Measurements from ENCODE around the gene SGTA. TPM values are rescaled to one million over a fixed set of nuclear protein-coding genes. Genes with fewer than 3 reads are reported as not detected.
A peak's percentile ranks its signal among the peaks of the same experiment; 100 is the strongest.

Gene SGTA
- total RNA-seq, 2 donors from 2014 or later, result 72.4 to 87.9 TPM

DNA sequence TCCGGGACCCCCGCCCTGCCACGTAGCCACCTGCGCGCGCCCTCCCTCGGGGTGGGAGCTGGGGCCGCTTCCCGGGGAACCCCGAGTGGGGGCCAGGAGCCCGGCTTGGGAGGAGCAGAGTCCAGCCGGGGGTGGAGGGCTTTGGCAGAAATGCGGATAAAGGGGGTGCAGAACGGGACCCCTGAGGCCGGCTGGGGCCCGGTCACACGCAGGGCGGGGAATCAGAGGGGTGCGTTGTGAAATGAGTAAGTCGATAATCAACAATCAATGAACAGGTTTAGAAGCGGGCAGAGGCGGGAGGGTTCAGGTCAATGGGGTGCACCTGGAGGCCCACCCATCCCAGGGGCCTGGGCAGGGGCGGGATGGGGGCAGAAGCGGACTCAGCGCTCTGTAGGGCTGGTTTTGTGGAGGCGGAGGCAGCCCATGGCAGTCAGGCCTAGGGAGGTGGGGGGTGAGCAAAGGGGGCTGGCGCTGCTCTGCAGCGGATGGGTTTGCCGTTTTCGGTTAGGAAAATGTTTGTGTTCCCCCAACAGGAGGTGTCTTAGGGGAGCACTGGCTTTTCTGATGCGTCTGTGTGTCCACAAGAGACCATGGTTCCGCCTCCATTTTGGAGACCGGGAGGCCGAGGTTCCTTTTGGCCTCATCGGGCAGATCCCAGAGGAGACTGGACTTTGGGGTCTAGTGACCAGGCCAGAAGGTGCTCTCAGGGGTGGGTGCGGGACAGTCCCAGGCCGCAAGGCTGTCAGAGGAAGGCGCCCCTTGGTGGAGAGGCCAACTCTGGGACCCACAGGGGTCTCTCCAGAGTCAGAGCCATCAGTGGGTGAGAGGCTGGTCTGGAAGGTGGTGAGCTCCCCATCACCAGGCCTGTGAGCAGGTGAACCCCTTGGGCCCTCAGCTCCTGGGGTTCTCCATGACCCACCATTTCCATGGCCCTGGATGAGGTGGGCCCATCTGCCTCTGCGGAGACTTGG is 61.2 kb downstream of the SGTA start:
- WGBS, result 29% methylated on average over 39 of the region's 39 CpGs
- no peak overlapping the region for H3K27ac ChIP-seq
- intact Hi-C loops (cut with DNase I), result no loop called here

DNA sequence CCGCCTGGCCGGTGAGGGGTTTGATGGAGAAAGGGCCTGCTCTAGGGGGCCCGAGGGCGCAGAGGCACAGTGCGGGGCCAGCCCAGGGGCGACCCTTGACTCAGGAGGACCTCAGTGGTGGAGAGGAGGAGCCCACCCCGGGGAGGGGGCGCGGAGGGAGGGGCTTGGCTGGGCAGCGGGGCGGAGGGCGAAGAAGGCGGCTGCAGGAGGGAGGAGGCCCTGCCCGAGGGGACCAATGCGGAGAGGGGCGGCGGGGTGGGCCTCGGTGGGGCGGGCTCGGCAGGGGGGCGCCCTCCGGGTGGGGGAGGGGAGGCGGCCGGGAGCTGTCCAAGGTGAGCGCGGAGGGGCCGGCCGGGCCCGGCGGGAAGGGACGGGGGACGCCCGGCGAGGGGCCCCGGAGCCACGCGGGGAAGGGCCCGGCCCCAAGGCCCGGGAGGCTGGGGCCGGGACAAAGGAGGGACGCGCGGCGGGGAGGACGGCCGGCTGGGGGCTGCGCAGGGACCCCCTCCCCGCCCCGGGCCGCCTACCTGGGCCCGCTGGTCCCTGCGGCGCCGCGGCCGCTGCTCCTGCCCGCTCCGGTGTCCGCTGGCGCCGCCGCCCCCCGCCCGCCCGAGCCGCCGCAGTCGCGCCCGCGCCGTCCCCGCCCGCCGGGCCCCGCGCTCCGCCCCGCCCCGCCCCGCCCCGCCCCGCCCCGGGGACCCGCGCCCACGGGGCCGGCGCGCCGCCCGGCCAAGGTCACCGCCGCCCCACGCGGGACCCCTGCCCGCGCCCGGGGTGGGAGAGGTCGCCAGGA is 62.1 kb downstream of the SGTA start, which contains the start of gene DIRAS1:
TSS of gene DIRAS1 (minus strand) at position 596 of the 793 bp plus-strand sequence. CDS start 3,566 bp downstream, outside the sequence.
- H3K36me3 ChIP-seq, result no peaks in the 10 kb centered on the region
- TF ChIP-seq, protein P1, sequence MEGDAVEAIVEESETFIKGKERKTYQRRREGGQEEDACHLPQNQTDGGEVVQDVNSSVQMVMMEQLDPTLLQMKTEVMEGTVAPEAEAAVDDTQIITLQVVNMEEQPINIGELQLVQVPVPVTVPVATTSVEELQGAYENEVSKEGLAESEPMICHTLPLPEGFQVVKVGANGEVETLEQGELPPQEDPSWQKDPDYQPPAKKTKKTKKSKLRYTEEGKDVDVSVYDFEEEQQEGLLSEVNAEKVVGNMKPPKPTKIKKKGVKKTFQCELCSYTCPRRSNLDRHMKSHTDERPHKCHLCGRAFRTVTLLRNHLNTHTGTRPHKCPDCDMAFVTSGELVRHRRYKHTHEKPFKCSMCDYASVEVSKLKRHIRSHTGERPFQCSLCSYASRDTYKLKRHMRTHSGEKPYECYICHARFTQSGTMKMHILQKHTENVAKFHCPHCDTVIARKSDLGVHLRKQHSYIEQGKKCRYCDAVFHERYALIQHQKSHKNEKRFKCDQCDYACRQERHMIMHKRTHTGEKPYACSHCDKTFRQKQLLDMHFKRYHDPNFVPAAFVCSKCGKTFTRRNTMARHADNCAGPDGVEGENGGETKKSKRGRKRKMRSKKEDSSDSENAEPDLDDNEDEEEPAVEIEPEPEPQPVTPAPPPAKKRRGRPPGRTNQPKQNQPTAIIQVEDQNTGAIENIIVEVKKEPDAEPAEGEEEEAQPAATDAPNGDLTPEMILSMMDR (IDR thresholded peaks at IDR 0.05), result no peak
- TF ChIP-seq POLR2A (IDR thresholded peaks at IDR 0.05) (no peak), POLR2AphosphoS5 (IDR thresholded peaks at IDR 0.05) (no peak)
- H3K9me3 ChIP-seq, result no peaks in the 10 kb centered on the region
- H3K4me3 ChIP-seq, result peak within 1 kb of the TSS; percentile 36 to 59
- intact Hi-C loops (cut with DNase I), result no loop called here
- no peak for DNase-seq (ENCODE audit: low spot score)
- 1% methylated on average over 20 of the region's 100 CpGs for WGBS
- H3K27me3 ChIP-seq (replicated peaks; ENCODE audit: insufficient read depth), result no peaks in the 10 kb centered on the region
- no peak within 1 kb of the TSS for H3K27ac ChIP-seq
- peaks cover 7% of the 10 kb centered on the region for H3K4me1 ChIP-seq (replicated peaks)

More for the DNA sequence above, 61.2 kb downstream of the SGTA start:
- TF ChIP-seq, protein P1 (IDR thresholded peaks at IDR 0.05), result no peak
- TF ChIP-seq POLR2AphosphoS5 (IDR thresholded peaks at IDR 0.05) (no peak), POLR2A (IDR thresholded peaks at IDR 0.05) (no peak)
- Histone ChIP-seq H3K27me3 (replicated peaks; ENCODE audit: insufficient read depth) (no peaks in the 10 kb centered on the region), H3K9me3 (no peaks in the 10 kb centered on the region), H3K4me3 (peak overlapping the region; percentile 36 to 59), H3K36me3 (no peaks in the 10 kb centered on the region), H3K4me1 (replicated peaks) (peaks cover 7% of the 10 kb centered on the region)
- DNase-seq (ENCODE audit: low spot score), result no peak

DNA sequence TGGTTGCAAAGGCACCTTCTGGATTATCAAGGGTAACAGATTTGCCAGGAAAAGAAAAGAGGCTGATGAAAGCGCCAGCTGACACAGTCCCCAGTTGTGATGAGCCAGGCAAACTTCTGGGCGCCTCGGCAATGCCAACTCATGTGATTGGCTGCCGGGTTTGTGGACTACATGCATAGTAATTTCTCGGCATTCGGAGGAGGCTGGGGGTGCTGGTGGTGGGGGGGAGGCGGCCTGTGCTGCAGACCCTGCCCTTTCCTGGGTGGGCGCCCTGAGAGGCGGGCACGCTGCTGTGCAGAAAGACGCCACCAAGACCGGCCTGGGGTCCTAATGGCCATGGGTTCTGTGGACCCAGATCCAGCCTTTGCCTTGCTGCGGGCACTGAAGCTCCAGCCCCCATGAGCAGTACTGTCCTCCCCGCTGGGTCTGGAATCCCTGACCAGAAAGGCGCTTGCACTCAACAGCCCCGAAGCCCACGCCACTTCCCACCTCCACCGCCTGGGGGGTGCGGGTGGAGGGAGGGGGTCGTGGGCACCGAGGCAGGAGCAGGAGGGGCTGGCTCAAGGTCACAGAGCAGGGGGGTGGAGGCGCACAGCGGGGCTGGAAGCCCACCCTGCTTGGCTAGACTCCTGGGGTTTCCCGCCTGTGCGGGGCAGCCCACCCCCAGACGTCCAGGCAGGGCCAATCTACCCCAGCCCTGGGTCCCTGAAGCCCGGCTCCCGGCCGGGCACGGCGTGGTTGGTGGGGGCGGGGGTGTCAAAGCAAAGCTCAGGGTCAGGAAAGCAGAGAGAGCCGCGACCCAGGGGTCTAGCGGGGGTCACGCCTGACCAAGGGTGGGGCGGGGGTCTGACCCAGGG is 62.9 kb downstream of the SGTA start:
- intact Hi-C loops (cut with DNase I), result no loop called here
- 10% methylated on average over 36 of the region's 37 CpGs for WGBS
- no peaks in the 10 kb centered on the region for H3K9me3 ChIP-seq
- H3K36me3 ChIP-seq, result no peaks in the 10 kb centered on the region
- H3K27ac ChIP-seq, result no peak overlapping the region
- no peaks in the 10 kb centered on the region for H3K27me3 ChIP-seq (replicated peaks; ENCODE audit: insufficient read depth)
- peak overlapping the region; percentile 36 to 59 for H3K4me3 ChIP-seq
- peaks cover 7% of the 10 kb centered on the region for H3K4me1 ChIP-seq (replicated peaks)
- TF ChIP-seq POLR2AphosphoS5 (IDR thresholded peaks at IDR 0.05) (no peak), POLR2A (IDR thresholded peaks at IDR 0.05) (no peak)
- TF ChIP-seq, protein P1 (IDR thresholded peaks at IDR 0.05), result no peak
- DNase-seq (ENCODE audit: low spot score), result no peak

DNA sequence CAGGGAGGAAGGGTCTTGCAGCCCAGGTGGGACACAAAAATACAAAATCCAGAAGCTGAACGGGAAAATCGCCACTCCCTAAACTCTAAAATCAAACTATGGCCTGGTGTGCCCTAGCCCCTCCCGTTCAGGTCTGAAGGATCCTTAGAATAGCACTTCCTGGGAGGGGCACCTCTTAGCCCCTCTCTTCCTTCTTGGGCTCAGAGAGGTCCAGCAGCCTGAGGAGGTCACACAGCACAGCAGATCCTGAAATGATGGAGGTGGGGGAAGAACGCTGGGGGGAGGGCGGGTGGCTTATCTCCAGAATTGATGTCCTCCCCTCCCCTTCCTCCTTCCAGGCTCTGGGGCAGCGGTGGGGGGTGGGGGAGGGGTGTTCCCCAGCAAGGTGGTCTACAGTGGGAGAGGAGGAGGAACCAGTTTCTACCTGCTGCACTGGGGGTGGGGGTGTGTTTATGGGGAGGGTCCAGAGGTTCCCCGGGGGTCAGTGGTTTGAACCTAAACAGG is 63.8 kb downstream of the SGTA start:
- intact Hi-C loops (cut with DNase I), result no loop called here
- Histone ChIP-seq H3K27me3 (replicated peaks; ENCODE audit: insufficient read depth) (no peaks in the 10 kb centered on the region), H3K9me3 (no peaks in the 10 kb centered on the region), H3K27ac (no peak overlapping the region), H3K4me1 (replicated peaks) (peaks cover 7% of the 10 kb centered on the region), H3K4me3 (no peak overlapping the region), H3K36me3 (no peaks in the 10 kb centered on the region)
- DNase-seq (ENCODE audit: low spot score), result no peak
- TF ChIP-seq POLR2A (IDR thresholded peaks at IDR 0.05), result no peak
- TF ChIP-seq, protein P1 (IDR thresholded peaks at IDR 0.05), result no peak
- TF ChIP-seq POLR2AphosphoS5 (IDR thresholded peaks at IDR 0.05), result no peak
- WGBS, result 59% methylated on average over 7 of the region's 7 CpGs

All from prostate gland (tissue), 2 donors.